Measurements from ENCODE around the gene VPS11. TPM values are rescaled to one million over a fixed set of nuclear protein-coding genes. Genes with fewer than 3 reads are reported as not detected.

The VPS11 gene
- polyA plus RNA-seq = 10 to 100 TPM; 26.0 to 56.4 (median 40.9) TPM
- long read RNA-seq, donor 1, transcript VPS11-208 (16 exons, 3,313 nt) = major isoform, 5 of 19 reads
- long read RNA-seq, donor 1, partial matches to known transcripts = 12 of 19 reads
- long read RNA-seq, donor 1, other reads (novel, unspliced or antisense) = 0 of 19 reads
- long read RNA-seq, donor 2, partial matches to known transcripts = 5 of 7 reads
- long read RNA-seq, donor 2, other reads (novel, unspliced or antisense) = 0 of 7 reads
- long read RNA-seq, donor 3, partial matches to known transcripts = 15 of 15 reads
- long read RNA-seq, donor 3, other reads (novel, unspliced or antisense) = 0 of 15 reads
- long read RNA-seq, donor 4 = 0 reads
- long read RNA-seq, donor 5 = 0 reads
- long read RNA-seq, donor 6, partial matches to known transcripts = 8 of 11 reads
- long read RNA-seq, donor 6, other reads (novel, unspliced or antisense) = 0 of 11 reads
- long read RNA-seq, donor 7 = 0 reads
- long read RNA-seq, donor 8 = 0 reads
- long read RNA-seq, donor 9 = 0 reads
- long read RNA-seq, donor 10, partial matches to known transcripts = 5 of 7 reads
- long read RNA-seq, donor 10, other reads (novel, unspliced or antisense) = 0 of 7 reads

- FAIRE-seq (no peak), DNase-seq (peak; percentile 98)
- H3K4me1 ChIP-seq (ENCODE audit: control insufficient read depth in 3 of 3, insufficient read depth in 2 of 3, low read depth in 1 of 3, low read length in 2 of 3) = peaks cover 0 to 9% (median 0%) of the 10 kb centered on the region in 3 donors
- peak within 1 kb of the TSS; percentile 61 to 95 (median 70) for H3K27ac ChIP-seq (ENCODE audit: low read depth in 1 of 3, low read length in 2 of 3)
- H3K27me3 ChIP-seq (ENCODE audit: control insufficient read depth in 3 of 3, insufficient read depth in 3 of 3, low read length in 3 of 3) = no peaks in the 10 kb centered on the region
- H3K4me3 ChIP-seq (ENCODE audit: low read depth in 1 of 3, low read length in 3 of 3) = peak within 1 kb of the TSS; percentile 47 to 94 (median 78)
- WGBS, 3 donors = 0% methylated on average over 49 of the region's 49 CpGs
- H3K9me3 ChIP-seq (ENCODE audit: control insufficient read depth in 2 of 2, insufficient read depth in 1 of 2, low read depth in 1 of 2, low read length in 1 of 2) = no peaks in the 10 kb centered on the region
- peaks cover 6 to 33% (median 9%) of the 10 kb centered on the region in 3 donors for H3K36me3 ChIP-seq (ENCODE audit: control insufficient read depth in 3 of 3, insufficient read depth in 2 of 3, low read depth in 1 of 3, low read length in 3 of 3)
These were observed at the start of gene VPS11 for GRCh38 chr11:119067371-119068222. TSS of gene VPS11 (plus strand) at chr11:119067818. CDS start at chr11:119067824, 6 bp downstream.

- 0% methylated on average over 63 of the region's 63 CpGs for WGBS, 3 donors
- Histone ChIP-seq H3K4me1 (ENCODE audit: control insufficient read depth in 3 of 3, insufficient read depth in 2 of 3, low read depth in 1 of 3, low read length in 2 of 3) (peaks cover 1 to 43% (median 6%) of the 10 kb centered on the region in 3 donors), H3K36me3 (ENCODE audit: control insufficient read depth in 3 of 3, insufficient read depth in 2 of 3, low read depth in 1 of 3, low read length in 3 of 3) (peaks cover 8 to 45% (median 9%) of the 10 kb centered on the region in 3 donors), H3K27me3 (ENCODE audit: control insufficient read depth in 3 of 3, insufficient read depth in 3 of 3, low read length in 3 of 3) (no peaks in the 10 kb centered on the region), H3K9me3 (ENCODE audit: control insufficient read depth in 2 of 2, insufficient read depth in 1 of 2, low read depth in 1 of 2, low read length in 1 of 2) (no peaks in the 10 kb centered on the region), H3K4me3 (ENCODE audit: low read depth in 1 of 3, low read length in 3 of 3) (peak within 1 kb of the TSS; percentile 81 to 94 (median 89)), H3K27ac (ENCODE audit: low read depth in 1 of 3, low read length in 2 of 3) (peak within 1 kb of the TSS; percentile 90 to 99 (median 93))
- DNase-seq (peak; percentile 97 to 98), FAIRE-seq (no peak)
These were observed 49.3 kb upstream of the VPS11 start, which contains the start of the genes RPS25 and TRAPPC4 for GRCh38 chr11:119018074-119018938. TSS of gene RPS25 (minus strand) at chr11:119018343. CDS start at chr11:119018284, 59 bp downstream. TSS of gene TRAPPC4 (plus strand) at chr11:119018766. CDS start at chr11:119018796, 30 bp downstream.

DNA sequence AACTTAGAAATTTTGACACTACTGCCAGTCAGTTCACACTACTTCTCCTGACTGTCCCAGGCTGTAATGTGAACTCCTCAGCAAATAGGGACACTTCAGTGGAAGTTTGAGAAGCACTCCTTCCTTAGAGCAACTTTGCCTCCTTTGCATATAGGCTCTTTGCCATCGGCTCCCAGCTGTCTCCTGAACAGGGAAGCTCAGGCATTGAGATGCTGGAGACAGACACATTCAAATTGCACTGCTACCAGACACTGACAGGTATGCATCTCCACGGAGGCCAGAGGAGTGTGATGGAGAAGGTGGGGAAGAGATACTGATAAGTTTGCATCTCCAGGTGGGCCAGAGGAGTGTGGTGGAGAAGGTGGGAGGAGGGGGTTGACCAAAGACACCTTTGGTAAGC lies 47.6 kb upstream of the VPS11 start:
- no peak for FAIRE-seq
- H3K27ac ChIP-seq (ENCODE audit: low read depth in 1 of 3, low read length in 2 of 3) = peak overlapping the region; percentile 8 to 90 (median 69)
- H3K4me1 ChIP-seq (ENCODE audit: control insufficient read depth in 3 of 3, insufficient read depth in 2 of 3, low read depth in 1 of 3, low read length in 2 of 3) = peaks cover 4 to 60% (median 8%) of the 10 kb centered on the region in 3 donors
- 11 to 35% (median 27%) methylated on average over 2 of the region's 2 CpGs for WGBS, 3 donors
- peaks cover 5 to 50% (median 7%) of the 10 kb centered on the region in 3 donors for H3K36me3 ChIP-seq (ENCODE audit: control insufficient read depth in 3 of 3, insufficient read depth in 2 of 3, low read depth in 1 of 3, low read length in 3 of 3)
- peak overlapping the region in 2 of 3 donors; percentile 89 to 94 for H3K4me3 ChIP-seq (ENCODE audit: low read depth in 1 of 3, low read length in 3 of 3)
- no peaks in the 10 kb centered on the region for H3K27me3 ChIP-seq (ENCODE audit: control insufficient read depth in 3 of 3, insufficient read depth in 3 of 3, low read length in 3 of 3)
- peak in 1 of 2 donors; percentile 26 for DNase-seq
- no peaks in the 10 kb centered on the region for H3K9me3 ChIP-seq (ENCODE audit: control insufficient read depth in 2 of 2, insufficient read depth in 1 of 2, low read depth in 1 of 2, low read length in 1 of 2)

DNA sequence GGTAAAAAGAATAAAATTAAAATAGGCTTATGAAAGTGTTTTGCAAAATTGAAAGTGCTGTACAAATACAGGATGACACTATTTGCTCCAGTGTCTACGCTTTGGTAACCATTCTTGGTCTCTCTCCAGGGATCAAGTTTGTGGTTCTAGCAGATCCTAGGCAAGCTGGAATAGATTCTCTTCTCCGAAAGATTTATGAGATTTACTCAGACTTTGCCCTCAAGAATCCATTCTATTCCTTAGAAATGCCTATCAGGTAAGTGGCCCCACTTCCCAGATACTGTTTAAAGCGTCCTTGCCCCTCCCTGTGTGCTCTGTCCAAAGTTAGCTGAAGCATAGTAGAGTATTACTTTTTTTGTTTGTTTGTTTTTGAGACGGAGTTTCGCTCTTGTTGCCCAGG lies 46.0 kb upstream of the VPS11 start:
- Histone ChIP-seq H3K4me3 (ENCODE audit: low read depth in 1 of 3, low read length in 3 of 3) (no peak overlapping the region), H3K36me3 (ENCODE audit: control insufficient read depth in 3 of 3, insufficient read depth in 2 of 3, low read depth in 1 of 3, low read length in 3 of 3) (peaks cover 3 to 53% (median 3%) of the 10 kb centered on the region in 3 donors), H3K27ac (ENCODE audit: low read depth in 1 of 3, low read length in 2 of 3) (peak overlapping the region; percentile 0 to 76 (median 41)), H3K4me1 (ENCODE audit: control insufficient read depth in 3 of 3, insufficient read depth in 2 of 3, low read depth in 1 of 3, low read length in 2 of 3) (peaks cover 4 to 70% (median 8%) of the 10 kb centered on the region in 3 donors), H3K9me3 (ENCODE audit: control insufficient read depth in 2 of 2, insufficient read depth in 1 of 2, low read depth in 1 of 2, low read length in 1 of 2) (no peaks in the 10 kb centered on the region), H3K27me3 (ENCODE audit: control insufficient read depth in 3 of 3, insufficient read depth in 3 of 3, low read length in 3 of 3) (no peaks in the 10 kb centered on the region)
- no peak for FAIRE-seq
- WGBS, 3 donors = 13 to 63% (median 44%) methylated on average over 5 of the region's 5 CpGs
- DNase-seq = peak; percentile 59 to 66

DNA sequence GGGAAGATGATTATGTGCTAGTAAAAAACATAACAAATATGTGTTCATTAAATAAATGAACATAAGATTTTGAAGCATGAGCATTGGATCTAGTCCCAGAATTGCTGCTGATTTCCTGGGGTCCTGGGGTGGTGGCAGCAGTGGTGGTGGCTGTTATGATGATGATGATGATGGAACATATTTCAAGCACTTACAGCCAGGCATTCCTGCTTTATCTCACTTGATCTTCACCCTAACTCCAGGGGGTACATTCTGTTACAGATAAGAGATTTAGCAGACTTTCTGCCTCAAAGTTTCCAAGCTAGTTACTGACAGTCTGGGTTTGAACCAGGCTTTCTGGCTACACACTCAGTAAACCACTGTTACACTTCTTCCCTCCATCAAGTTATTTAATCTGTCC lies 43.9 kb upstream of the VPS11 start:
- FAIRE-seq = no peak
- no peak for DNase-seq
- Histone ChIP-seq H3K4me3 (ENCODE audit: low read depth in 1 of 3, low read length in 3 of 3) (no peak overlapping the region), H3K27ac (ENCODE audit: low read depth in 1 of 3, low read length in 2 of 3) (no peak overlapping the region), H3K36me3 (ENCODE audit: control insufficient read depth in 3 of 3, insufficient read depth in 2 of 3, low read depth in 1 of 3, low read length in 3 of 3) (peaks cover 3 to 72% (median 3%) of the 10 kb centered on the region in 3 donors), H3K9me3 (ENCODE audit: control insufficient read depth in 2 of 2, insufficient read depth in 1 of 2, low read depth in 1 of 2, low read length in 1 of 2) (no peaks in the 10 kb centered on the region), H3K4me1 (ENCODE audit: control insufficient read depth in 3 of 3, insufficient read depth in 2 of 3, low read depth in 1 of 3, low read length in 2 of 3) (peaks cover 4 to 67% (median 5%) of the 10 kb centered on the region in 3 donors), H3K27me3 (ENCODE audit: control insufficient read depth in 3 of 3, insufficient read depth in 3 of 3, low read length in 3 of 3) (no peaks in the 10 kb centered on the region)

DNA sequence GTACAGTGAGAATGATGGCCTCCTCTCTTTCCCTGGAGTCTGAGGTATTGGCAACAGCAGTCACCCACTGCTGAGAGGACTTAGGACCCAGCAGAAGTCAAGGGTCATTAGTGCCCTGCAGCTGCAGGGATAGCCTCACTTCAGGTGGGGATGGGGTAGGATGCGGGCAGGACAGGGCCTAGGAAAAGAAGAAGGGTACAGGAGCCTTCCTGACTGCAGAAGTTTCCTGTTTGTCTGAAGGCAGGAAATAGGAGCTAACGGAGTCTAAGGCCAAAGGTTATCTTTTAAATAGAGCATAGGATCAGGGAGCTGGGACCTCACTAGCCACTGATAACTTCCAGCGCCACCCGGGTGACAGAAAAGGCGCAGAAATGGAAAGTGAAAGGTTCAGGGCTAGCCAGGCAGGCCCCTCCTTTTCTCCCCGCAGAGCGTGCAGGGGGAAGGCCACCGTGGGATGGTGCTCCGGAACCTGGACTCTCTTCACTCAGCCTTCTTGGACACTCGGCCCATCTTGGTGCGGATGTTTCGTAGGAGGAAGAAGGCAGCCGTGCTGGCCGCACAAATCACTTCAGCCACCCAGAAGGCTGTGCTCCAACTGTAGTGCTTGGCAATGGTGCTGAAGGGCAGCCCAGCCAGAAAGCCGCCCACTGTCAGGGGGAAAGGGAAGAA lies 43.1 kb upstream of the VPS11 start:
- H3K4me3 ChIP-seq (ENCODE audit: low read depth in 1 of 3, low read length in 3 of 3) = peak overlapping the region in 2 of 3 donors; percentile 82 to 87

GRCh38 chr11:119025099-119025473 lies 42.5 kb upstream of the VPS11 start:
- peak; percentile 13 to 48 for DNase-seq
- Histone ChIP-seq H3K4me1 (ENCODE audit: control insufficient read depth in 3 of 3, insufficient read depth in 2 of 3, low read depth in 1 of 3, low read length in 2 of 3) (peaks cover 2 to 65% (median 4%) of the 10 kb centered on the region in 3 donors), H3K36me3 (ENCODE audit: control insufficient read depth in 3 of 3, insufficient read depth in 2 of 3, low read depth in 1 of 3, low read length in 3 of 3) (peaks cover 3 to 75% (median 3%) of the 10 kb centered on the region in 3 donors), H3K4me3 (ENCODE audit: low read depth in 1 of 3, low read length in 3 of 3) (peak overlapping the region in 2 of 3 donors; percentile 82 to 87), H3K27me3 (ENCODE audit: control insufficient read depth in 3 of 3, insufficient read depth in 3 of 3, low read length in 3 of 3) (no peaks in the 10 kb centered on the region), H3K9me3 (ENCODE audit: control insufficient read depth in 2 of 2, insufficient read depth in 1 of 2, low read depth in 1 of 2, low read length in 1 of 2) (no peaks in the 10 kb centered on the region), H3K27ac (ENCODE audit: low read depth in 1 of 3, low read length in 2 of 3) (peak overlapping the region; percentile 53 to 88 (median 73))
- FAIRE-seq = no peak
- WGBS, 3 donors = 17 to 50% (median 50%) methylated on average over 5 of the region's 5 CpGs

More for the DNA sequence above, 43.1 kb upstream of the VPS11 start:
- Histone ChIP-seq H3K9me3 (ENCODE audit: control insufficient read depth in 2 of 2, insufficient read depth in 1 of 2, low read depth in 1 of 2, low read length in 1 of 2) (no peaks in the 10 kb centered on the region), H3K36me3 (ENCODE audit: control insufficient read depth in 3 of 3, insufficient read depth in 2 of 3, low read depth in 1 of 3, low read length in 3 of 3) (peaks cover 3 to 77% (median 3%) of the 10 kb centered on the region in 3 donors), H3K27ac (ENCODE audit: low read depth in 1 of 3, low read length in 2 of 3) (peak overlapping the region; percentile 53 to 88 (median 73)), H3K4me1 (ENCODE audit: control insufficient read depth in 3 of 3, insufficient read depth in 2 of 3, low read depth in 1 of 3, low read length in 2 of 3) (peaks cover 4 to 67% (median 5%) of the 10 kb centered on the region in 3 donors), H3K27me3 (ENCODE audit: control insufficient read depth in 3 of 3, insufficient read depth in 3 of 3, low read length in 3 of 3) (no peaks in the 10 kb centered on the region)
- WGBS, 3 donors = 25 to 50% (median 37%) methylated on average over 15 of the region's 15 CpGs
- FAIRE-seq (no peak), DNase-seq (peak; percentile 52 to 65)
